ENCODE results near the gene IL1RAP. TPM values are rescaled to one million over a fixed set of nuclear protein-coding genes. Genes with fewer than 3 reads are reported as not detected.
A peak's percentile ranks its signal among the peaks of the same experiment; 100 is the strongest.

IL1RAP gene
- total RNA-seq, 2 experiments from 2014 or later, result 11.0 to 13.7 TPM

- CTCF ChIA-PET, result no interaction called here
- Mint-ChIP-seq H3K4me3 (no peak overlapping the region), H3K27ac (no peak overlapping the region), H3K4me1 (ENCODE audit: low read depth) (no peaks in the 10 kb centered on the region), H3K9me3 (no peaks in the 10 kb centered on the region), H3K36me3 (ENCODE audit: low read depth) (peaks cover 32% of the 10 kb centered on the region), H3K27me3 (ENCODE audit: low read depth) (no peaks in the 10 kb centered on the region)
- intact Hi-C loops (cut with micrococcal nuclease), result no loop called here
- DNase-seq, result no peak
These were observed 93.1 kb downstream of the IL1RAP start for GRCh38 chr3:190607021-190607420.

DNA sequence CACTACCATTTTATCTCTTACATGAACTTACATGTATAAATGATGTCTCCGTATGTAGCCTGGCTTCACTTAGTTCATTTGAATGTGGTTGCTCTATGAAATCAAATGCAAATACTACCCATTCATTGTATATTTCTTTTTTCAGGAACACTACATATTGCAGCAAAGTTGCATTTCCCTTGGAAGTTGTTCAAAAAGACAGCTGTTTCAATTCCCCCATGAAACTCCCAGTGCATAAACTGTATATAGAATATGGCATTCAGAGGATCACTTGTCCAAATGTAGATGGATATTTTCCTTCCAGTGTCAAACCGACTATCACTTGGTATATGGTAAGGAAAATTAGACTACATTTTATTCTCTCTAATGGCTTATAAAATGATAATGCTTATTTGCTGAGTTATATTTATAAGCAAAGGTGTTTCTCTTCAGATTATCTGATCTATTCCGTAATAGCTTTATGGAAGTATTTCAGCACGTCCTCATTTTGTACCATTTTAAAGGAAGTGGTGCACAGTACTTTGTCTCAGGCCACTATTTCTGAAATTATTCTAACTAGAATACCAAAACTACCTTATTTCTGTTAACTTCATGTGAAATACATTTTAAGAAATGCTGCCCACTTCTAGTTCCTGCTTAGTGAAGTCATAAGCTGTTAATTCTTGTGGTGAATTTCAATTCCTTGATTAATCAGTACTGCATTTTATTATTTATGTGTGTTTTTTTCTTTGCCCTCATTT, 95.1 kb downstream of the IL1RAP start:
- CTCF ChIA-PET, result no interaction called here
- Mint-ChIP-seq H3K27ac (no peak overlapping the region), H3K9me3 (no peaks in the 10 kb centered on the region), H3K4me1 (ENCODE audit: low read depth) (no peaks in the 10 kb centered on the region), H3K4me3 (no peak overlapping the region), H3K27me3 (ENCODE audit: low read depth) (no peaks in the 10 kb centered on the region), H3K36me3 (ENCODE audit: low read depth) (peaks cover 32% of the 10 kb centered on the region)
- no peak for DNase-seq
- intact Hi-C loops (cut with micrococcal nuclease), result no loop called here

DNA sequence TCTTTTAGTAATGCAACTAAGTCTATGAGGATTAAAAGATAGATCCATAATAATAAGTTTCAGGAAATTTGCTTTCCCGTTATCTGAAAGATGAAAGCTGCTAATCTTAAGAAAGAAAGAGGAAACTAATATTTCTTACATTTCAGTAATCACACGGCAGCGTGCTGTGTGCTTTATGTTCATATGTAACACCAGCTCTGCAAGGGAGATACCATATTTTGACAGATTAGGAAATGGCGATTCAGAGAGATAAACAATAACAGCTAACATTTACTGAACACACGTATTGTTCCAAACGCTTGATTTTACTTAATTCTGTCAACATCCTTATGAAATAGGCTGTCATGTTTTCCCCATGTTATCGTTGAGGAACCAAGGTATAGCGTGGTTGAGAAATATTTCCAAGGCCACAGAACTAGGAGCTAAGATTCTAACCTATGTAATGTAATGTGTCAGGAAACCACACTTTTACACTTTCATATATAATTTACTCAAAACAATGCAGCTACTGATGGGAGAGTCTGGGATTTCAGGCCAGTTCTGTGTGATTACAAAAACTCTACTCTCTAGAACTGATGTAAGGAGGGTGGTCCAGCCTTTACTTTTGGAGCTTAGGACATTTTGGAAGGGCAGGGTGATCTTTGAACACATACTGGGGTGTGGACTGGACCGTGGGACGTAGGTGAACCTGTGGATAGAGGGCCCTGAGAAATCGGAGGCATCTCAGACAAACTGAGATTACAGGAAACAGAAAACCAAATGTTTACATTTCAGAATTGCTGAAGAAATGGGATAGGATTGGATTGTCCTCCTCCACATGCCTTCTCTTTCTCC, 100.6 kb downstream of the IL1RAP start:
- Mint-ChIP-seq H3K4me1 (ENCODE audit: low read depth) (peaks cover 40% of the 10 kb centered on the region), H3K27ac (no peak overlapping the region)
- intact Hi-C loops (cut with micrococcal nuclease), result loop anchor here (5.0 kb wide), 1 partner anchor 232 kb away; no protein-coding TSS in a partner anchor

GRCh38 chr3:190615060-190615384, 101.1 kb downstream of the IL1RAP start:
- intact Hi-C loops (cut with micrococcal nuclease), result loop anchor here (5.0 kb wide), 1 partner anchor 233 kb away; no protein-coding TSS in a partner anchor

More for the DNA sequence above, 100.6 kb downstream of the IL1RAP start:
- H3K27me3 Mint-ChIP-seq (ENCODE audit: low read depth), result no peaks in the 10 kb centered on the region
- CTCF ChIA-PET, result interaction anchor here (0.8 kb wide), 1 partner anchor 18 kb away, joined by 3 read pairs; no protein-coding TSS in a partner anchor
- no peaks in the 10 kb centered on the region for H3K9me3 Mint-ChIP-seq
- H3K4me3 Mint-ChIP-seq, result no peak overlapping the region
- peaks cover 21% of the 10 kb centered on the region for H3K36me3 Mint-ChIP-seq (ENCODE audit: low read depth)
- no peak for DNase-seq

GRCh38 chr3:190615607-190616006, 101.7 kb downstream of the IL1RAP start:
- DNase-seq, result no peak
- H3K36me3 Mint-ChIP-seq (ENCODE audit: low read depth), result peaks cover 16% of the 10 kb centered on the region
- no peaks in the 10 kb centered on the region for H3K27me3 Mint-ChIP-seq (ENCODE audit: low read depth)
- peaks cover 44% of the 10 kb centered on the region for H3K4me1 Mint-ChIP-seq (ENCODE audit: low read depth)
- H3K27ac Mint-ChIP-seq, result no peak overlapping the region
- H3K4me3 Mint-ChIP-seq, result no peak overlapping the region
- CTCF ChIA-PET, result no interaction called here
- no peaks in the 10 kb centered on the region for H3K9me3 Mint-ChIP-seq
- intact Hi-C loops (cut with micrococcal nuclease), result loop anchor here (5.0 kb wide), 1 partner anchor 233 kb away; no protein-coding TSS in a partner anchor

More at GRCh38 chr3:190615060-190615384, 101.1 kb downstream of the IL1RAP start:
- H3K4me3 Mint-ChIP-seq, result no peak overlapping the region
- H3K27ac Mint-ChIP-seq, result no peak overlapping the region
- H3K36me3 Mint-ChIP-seq (ENCODE audit: low read depth), result peaks cover 15% of the 10 kb centered on the region
- H3K27me3 Mint-ChIP-seq (ENCODE audit: low read depth), result no peaks in the 10 kb centered on the region
- CTCF ChIA-PET, result no interaction called here
- H3K4me1 Mint-ChIP-seq (ENCODE audit: low read depth), result peaks cover 44% of the 10 kb centered on the region
- no peaks in the 10 kb centered on the region for H3K9me3 Mint-ChIP-seq
- no peak for DNase-seq

DNA sequence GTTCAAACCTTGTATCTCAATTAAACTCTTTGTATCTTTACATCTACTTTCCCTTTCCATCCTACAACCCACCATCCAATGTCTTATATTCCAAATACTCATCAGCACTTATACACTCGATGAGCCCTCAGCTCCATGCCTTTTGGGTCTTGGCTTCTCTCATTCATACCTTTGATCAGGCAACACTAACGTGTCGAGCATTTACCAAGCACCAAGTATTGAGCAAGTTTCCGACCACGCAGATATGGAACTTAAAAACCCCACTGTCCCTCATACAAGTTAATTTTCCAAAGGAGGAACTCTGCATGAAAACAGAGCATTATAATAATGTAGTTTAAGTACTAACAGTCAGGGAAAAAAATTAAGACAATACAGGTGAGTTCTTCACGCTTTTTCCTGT, 102.8 kb downstream of the IL1RAP start:
- intact Hi-C loops (cut with micrococcal nuclease), result loop anchor here (5.0 kb wide), 1 partner anchor 234 kb away; no protein-coding TSS in a partner anchor
- Mint-ChIP-seq H3K4me3 (no peak overlapping the region), H3K36me3 (ENCODE audit: low read depth) (peaks cover 16% of the 10 kb centered on the region), H3K9me3 (no peaks in the 10 kb centered on the region), H3K27ac (peak overlapping the region; percentile 95), H3K4me1 (ENCODE audit: low read depth) (peaks cover 46% of the 10 kb centered on the region), H3K27me3 (ENCODE audit: low read depth) (no peaks in the 10 kb centered on the region)
- no peak for DNase-seq
- CTCF ChIA-PET, result no interaction called here

- H3K4me1 Mint-ChIP-seq (ENCODE audit: low read depth), result peaks cover 48% of the 10 kb centered on the region
- DNase-seq, result peak; percentile 62
These were observed 103.3 kb downstream of the IL1RAP start for GRCh38 chr3:190617185-190617584.

DNA sequence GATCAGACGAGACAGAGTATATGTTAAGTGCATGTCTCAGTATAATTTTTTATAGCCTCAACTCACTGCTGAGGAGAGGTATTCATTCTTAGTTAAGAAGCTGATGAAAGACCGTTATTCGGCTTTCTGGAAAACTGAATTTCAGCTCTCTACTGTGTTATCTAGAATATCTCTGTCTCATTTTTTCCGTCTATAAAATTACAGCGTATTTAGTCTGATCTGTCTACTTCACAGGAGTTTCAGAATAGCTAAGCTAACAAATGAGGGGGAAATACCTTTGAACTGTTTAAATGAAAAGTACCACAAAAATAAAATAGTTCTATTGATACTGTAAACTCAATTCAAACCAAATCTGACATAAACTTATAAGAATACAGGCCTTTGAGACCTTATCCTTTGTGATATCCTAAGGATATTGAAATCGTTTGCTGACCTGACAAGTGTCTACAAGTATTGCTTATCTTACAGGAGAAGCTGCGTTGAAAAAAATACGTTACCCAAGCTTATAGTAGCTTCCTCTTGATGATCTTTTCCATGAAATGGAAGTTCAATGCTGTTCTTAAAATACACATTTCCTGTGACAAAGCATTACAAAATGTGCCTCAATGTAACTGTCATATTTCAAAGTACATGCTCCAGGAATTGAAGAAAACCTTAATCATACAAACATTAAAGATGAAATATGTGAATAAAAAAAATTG, 104.6 kb downstream of the IL1RAP start:
- intact Hi-C loops (cut with micrococcal nuclease), result loop anchor here (1.0 to 5.0 kb wide), 8 partner anchors 32 to 1089 kb away; no protein-coding TSS in a partner anchor
- Mint-ChIP-seq H3K9me3 (no peaks in the 10 kb centered on the region), H3K4me3 (peak overlapping the region; percentile 50)

More at GRCh38 chr3:190617185-190617584, 103.3 kb downstream of the IL1RAP start:
- CTCF ChIA-PET, result no interaction called here
- intact Hi-C loops (cut with micrococcal nuclease), result loop anchor here (5.0 kb wide), 1 partner anchor 235 kb away; no protein-coding TSS in a partner anchor
- Mint-ChIP-seq H3K4me3 (no peak overlapping the region), H3K27ac (peak overlapping the region; percentile 95), H3K9me3 (no peaks in the 10 kb centered on the region), H3K27me3 (ENCODE audit: low read depth) (no peaks in the 10 kb centered on the region), H3K36me3 (ENCODE audit: low read depth) (peaks cover 16% of the 10 kb centered on the region)

DNA sequence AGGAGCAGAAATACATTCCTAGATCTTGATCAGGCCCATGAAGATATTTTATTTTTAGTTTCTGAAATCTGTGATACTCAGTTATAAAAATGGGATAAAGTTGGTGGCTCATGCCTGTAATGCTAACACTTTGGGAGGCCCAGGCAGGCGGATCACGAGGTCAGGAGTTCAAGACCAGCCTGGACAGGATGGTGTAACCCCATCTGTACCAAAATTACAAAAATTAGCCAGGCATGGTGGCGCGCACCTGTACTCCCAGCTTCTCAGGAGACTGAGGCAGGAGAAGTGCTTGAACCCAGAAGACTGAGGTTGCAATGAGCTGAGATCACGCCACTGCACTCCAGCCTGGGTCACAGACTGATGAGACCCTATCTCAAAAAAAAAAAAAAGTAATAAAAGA, 105.5 kb downstream of the IL1RAP start:
- CTCF ChIA-PET, result interaction anchor here (0.6 to 1.3 kb wide), 3 partner anchors 35 to 106 kb away, joined by 3 to 5 read pairs (median 3); partner anchors contain the start of gene IL1RAP
- peaks cover 18% of the 10 kb centered on the region for H3K36me3 Mint-ChIP-seq (ENCODE audit: low read depth)
- no peaks in the 10 kb centered on the region for H3K27me3 Mint-ChIP-seq (ENCODE audit: low read depth)
- H3K9me3 Mint-ChIP-seq, result no peaks in the 10 kb centered on the region
- DNase-seq, result no peak
- peak overlapping the region; percentile 95 for H3K27ac Mint-ChIP-seq
- peaks cover 48% of the 10 kb centered on the region for H3K4me1 Mint-ChIP-seq (ENCODE audit: low read depth)
- H3K4me3 Mint-ChIP-seq, result no peak overlapping the region
- intact Hi-C loops (cut with micrococcal nuclease), result loop anchor here (5.0 kb wide), 1 partner anchor 237 kb away; no protein-coding TSS in a partner anchor

More for the DNA sequence above, 104.6 kb downstream of the IL1RAP start:
- Mint-ChIP-seq H3K36me3 (ENCODE audit: low read depth) (peaks cover 14% of the 10 kb centered on the region), H3K4me1 (ENCODE audit: low read depth) (peaks cover 49% of the 10 kb centered on the region), H3K27ac (peak overlapping the region; percentile 95), H3K27me3 (ENCODE audit: low read depth) (no peaks in the 10 kb centered on the region)
- DNase-seq, result no peak
- CTCF ChIA-PET, result interaction anchor here (0.6 to 1.4 kb wide), 4 partner anchors 34 to 114 kb away, joined by 3 to 6 read pairs (median 4); partner anchors contain the start of gene IL1RAP

DNA sequence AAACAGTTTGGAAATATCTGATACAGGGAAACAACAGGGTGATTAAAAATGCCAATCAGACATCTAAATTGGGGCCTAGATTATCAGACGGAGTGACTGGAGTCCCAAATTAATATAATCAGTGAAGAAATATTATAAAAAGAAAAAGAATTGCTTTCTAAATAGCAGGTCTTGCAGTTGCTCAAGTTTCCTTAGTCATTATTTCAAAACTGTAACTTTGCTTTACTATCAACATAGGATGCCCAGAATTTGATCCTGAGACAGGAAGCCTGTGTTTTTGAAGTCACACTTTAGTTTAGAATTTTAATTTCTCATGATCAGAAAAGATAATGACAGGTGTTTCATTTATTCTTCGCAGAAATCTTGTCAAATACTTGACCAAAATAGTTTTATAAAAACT, 105.9 kb downstream of the IL1RAP start:
- no peak overlapping the region for H3K27ac Mint-ChIP-seq
- intact Hi-C loops (cut with micrococcal nuclease), result loop anchor here (5.0 kb wide), 1 partner anchor 237 kb away; no protein-coding TSS in a partner anchor
- CTCF ChIA-PET, result interaction anchor here (0.6 kb wide), 1 partner anchor 62 kb away, joined by 3 read pairs; no protein-coding TSS in a partner anchor
- no peaks in the 10 kb centered on the region for H3K9me3 Mint-ChIP-seq
- H3K27me3 Mint-ChIP-seq (ENCODE audit: low read depth), result no peaks in the 10 kb centered on the region
- peaks cover 20% of the 10 kb centered on the region for H3K36me3 Mint-ChIP-seq (ENCODE audit: low read depth)
- no peak for DNase-seq
- H3K4me1 Mint-ChIP-seq (ENCODE audit: low read depth), result peaks cover 44% of the 10 kb centered on the region
- H3K4me3 Mint-ChIP-seq, result no peak overlapping the region

GRCh38 chr3:190620886-190621608, 107.2 kb downstream of the IL1RAP start:
- peaks cover 21% of the 10 kb centered on the region for H3K36me3 Mint-ChIP-seq (ENCODE audit: low read depth)
- no peak overlapping the region for H3K27ac Mint-ChIP-seq
- no peaks in the 10 kb centered on the region for H3K27me3 Mint-ChIP-seq (ENCODE audit: low read depth)
- CTCF ChIA-PET, result interaction anchor here (1.4 kb wide), 1 partner anchor 35 kb away, joined by 4 read pairs; no protein-coding TSS in a partner anchor
- H3K4me3 Mint-ChIP-seq, result no peak overlapping the region
- H3K4me1 Mint-ChIP-seq (ENCODE audit: low read depth), result peaks cover 41% of the 10 kb centered on the region
- intact Hi-C loops (cut with micrococcal nuclease), result no loop called here
- no peaks in the 10 kb centered on the region for H3K9me3 Mint-ChIP-seq
- no peak for DNase-seq

Measured in activated naive CD4-positive, alpha-beta T cell treated with anti-CD3 and anti-CD28 coated beads for 36 hours (primary cell).